ENCODE measurements around the gene SPATS1. TPM values are rescaled to one million over a fixed set of nuclear protein-coding genes. Genes with fewer than 3 reads are reported as not detected.
"Not testable (repeated sequence)": the region's sequence is repeated elsewhere in the genome, so short reads cannot be mapped to it uniquely, and the experiment has no call there.

SPATS1 gene
- total RNA-seq, 2 experiments from 2014 or later, result not detected

DNA sequence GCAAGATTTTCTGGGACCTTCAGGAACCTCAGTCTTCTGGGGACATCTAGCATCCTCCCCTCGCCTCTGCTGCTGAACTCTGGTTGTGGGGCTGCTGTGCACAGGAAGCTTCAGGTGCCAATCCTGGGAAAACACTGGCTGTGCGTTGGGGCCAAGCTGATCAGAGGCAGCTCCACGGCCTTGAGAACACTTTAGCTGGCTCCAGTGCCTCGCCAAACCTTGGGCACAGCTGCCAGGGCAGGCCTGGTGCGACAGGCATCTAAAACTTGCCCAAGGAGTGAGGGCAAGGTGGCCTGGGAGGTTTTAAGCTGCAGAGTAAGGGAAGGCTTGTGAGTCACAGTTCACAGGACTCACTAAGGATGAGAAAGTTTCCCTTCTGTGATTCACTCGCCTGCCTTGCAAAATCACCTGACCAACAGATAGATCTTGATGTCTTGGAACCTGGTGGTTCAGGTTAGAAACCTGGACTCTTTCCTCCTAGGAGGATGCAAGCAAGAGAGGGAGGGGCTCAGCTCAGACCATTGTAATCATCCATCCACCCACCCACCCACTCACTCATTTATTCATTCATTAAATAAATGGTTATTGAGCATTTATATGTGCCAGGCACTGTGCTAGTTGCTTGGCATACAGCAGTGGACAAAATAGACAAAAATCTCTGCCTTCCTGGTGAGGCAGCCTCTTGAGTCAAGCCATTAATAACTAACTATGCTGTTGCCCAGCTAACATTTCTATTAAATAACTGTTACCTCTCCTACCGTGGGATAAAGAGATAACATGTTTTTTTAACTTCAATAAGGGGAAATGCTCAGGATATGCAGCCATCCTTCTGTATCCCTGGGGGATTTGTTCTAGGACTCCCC, 2.5 kb upstream of the SPATS1 start:
- ATAC-seq (ENCODE audit: low read depth), result no peak
- POLR2A ChIA-PET, result no interaction called here

DNA sequence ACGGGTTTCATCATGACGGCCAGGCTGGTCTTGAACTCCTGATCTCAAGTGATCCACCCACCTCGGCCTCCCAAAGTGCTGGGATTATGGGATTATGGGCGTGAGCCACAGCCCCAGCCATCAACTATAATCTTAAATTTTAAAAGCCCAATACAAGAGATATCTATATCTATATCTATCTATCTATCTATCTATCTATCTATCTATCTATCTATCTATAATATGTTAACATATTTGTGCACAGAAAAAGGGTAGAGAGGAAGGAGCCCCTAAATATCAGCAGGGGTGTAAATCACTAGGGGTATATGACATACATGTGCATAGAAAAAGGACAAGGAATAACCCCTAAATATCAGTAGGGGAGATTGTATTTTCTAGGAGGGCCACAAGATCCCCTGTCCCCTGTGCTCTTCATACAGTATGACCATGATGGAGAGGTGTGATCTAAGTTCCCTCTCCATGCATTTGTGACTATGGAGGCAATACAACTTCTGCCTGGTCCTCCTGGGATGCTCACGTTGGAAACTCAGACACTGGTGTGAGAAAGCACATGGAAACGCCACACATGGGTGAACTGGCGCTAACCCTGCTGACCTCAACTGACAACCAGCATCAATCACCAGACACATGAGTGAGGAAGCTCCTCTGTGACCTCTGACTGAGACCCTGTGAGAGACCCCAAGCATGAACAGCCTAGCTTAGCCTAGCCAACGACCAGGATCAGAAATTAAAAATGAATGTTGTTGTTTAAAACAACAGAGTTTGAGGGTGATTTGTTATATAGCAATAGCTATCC, 1.2 kb upstream of the SPATS1 start:
- H3K4me3 Mint-ChIP-seq, result no peak overlapping the region
- H3K4me1 Mint-ChIP-seq, result peaks cover 4% of the 10 kb centered on the region
- H3K27me3 Mint-ChIP-seq, result peaks cover 49% of the 10 kb centered on the region
- H3K27ac Mint-ChIP-seq, result no peak overlapping the region
- ATAC-seq (ENCODE audit: low read depth) (no peak), DNase-seq (no peak)
- no peaks in the 10 kb centered on the region for H3K36me3 Mint-ChIP-seq
- POLR2A ChIA-PET, result no interaction called here
- no peaks in the 10 kb centered on the region for H3K9me3 Mint-ChIP-seq

More for the DNA sequence above, 2.5 kb upstream of the SPATS1 start:
- DNase-seq, result no peak
- Mint-ChIP-seq H3K27ac (no peak overlapping the region), H3K9me3 (no peaks in the 10 kb centered on the region), H3K4me3 (no peak overlapping the region), H3K4me1 (peaks cover 8% of the 10 kb centered on the region), H3K27me3 (peaks cover 46% of the 10 kb centered on the region), H3K36me3 (no peaks in the 10 kb centered on the region)

- H3K27me3 Mint-ChIP-seq, result peaks cover 56% of the 10 kb centered on the region
- H3K4me3 Mint-ChIP-seq, result no peak overlapping the region
- ATAC-seq (ENCODE audit: low read depth) (no peak), DNase-seq (no peak)
- POLR2A ChIA-PET, result no interaction called here
- H3K9me3 Mint-ChIP-seq, result no peaks in the 10 kb centered on the region
- H3K4me1 Mint-ChIP-seq, result peaks cover 1% of the 10 kb centered on the region
- no peaks in the 10 kb centered on the region for H3K36me3 Mint-ChIP-seq
- H3K27ac Mint-ChIP-seq, result no peak overlapping the region
Measured at GRCh38 chr6:44342052-44342451, 398 bp upstream of the SPATS1 start.

GRCh38 chr6:44346818-44347217, 4.4 kb downstream of the SPATS1 start:
- H3K27me3 Mint-ChIP-seq, result peaks cover 46% of the 10 kb centered on the region
- H3K4me3 Mint-ChIP-seq; H3K36me3 Mint-ChIP-seq; POLR2A ChIA-PET; DNase-seq; H3K27ac Mint-ChIP-seq; H3K4me1 Mint-ChIP-seq; H3K9me3 Mint-ChIP-seq; ATAC-seq (ENCODE audit: low read depth): not testable (repeated sequence)

DNA sequence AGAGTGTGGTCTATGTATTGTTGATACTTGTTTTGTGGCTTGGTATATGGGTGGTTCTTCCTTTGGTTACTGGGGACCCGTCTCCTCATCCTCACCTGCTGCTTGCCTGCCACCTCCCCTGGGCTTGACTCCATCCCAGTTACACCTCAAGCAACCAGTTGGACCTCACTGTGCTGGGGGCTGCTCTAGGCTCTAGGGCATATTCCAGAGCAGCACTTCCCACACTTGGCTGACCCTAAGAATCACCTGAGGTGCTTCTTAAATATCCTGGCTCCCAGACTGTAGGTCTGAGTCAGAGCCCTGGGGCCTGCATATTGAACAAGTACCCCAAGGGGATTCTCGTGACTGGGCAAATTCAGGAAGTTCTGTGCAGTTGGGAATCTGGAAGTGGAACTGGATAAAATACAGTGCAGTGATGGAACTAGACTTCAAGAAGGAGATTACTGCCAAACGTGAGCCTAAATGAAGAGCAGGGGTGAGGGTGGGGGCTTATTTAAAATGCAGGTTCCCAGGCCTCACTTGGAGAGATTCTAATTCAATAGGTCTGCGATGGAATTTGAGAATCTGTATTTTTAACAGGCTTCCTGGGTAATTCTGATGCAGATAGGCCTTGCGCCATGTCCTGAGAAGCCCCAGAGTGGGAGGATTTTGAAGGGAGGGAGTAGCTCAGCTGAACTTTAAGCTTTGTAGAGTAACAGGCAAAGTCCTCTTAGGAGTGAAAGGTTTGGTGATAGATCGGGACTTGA, 7.6 kb downstream of the SPATS1 start:
- no peak for ATAC-seq (ENCODE audit: low read depth)
- H3K4me3 Mint-ChIP-seq, result no peak overlapping the region
- H3K36me3 Mint-ChIP-seq, result no peaks in the 10 kb centered on the region
- no peak for DNase-seq
- H3K9me3 Mint-ChIP-seq, result no peaks in the 10 kb centered on the region
- peaks cover 15% of the 10 kb centered on the region for H3K27me3 Mint-ChIP-seq
- no peak overlapping the region for H3K27ac Mint-ChIP-seq
- H3K4me1 Mint-ChIP-seq, result no peaks in the 10 kb centered on the region
- POLR2A ChIA-PET, result no interaction called here

GRCh38 chr6:44350650-44350994, 8.2 kb downstream of the SPATS1 start:
- ATAC-seq (ENCODE audit: low read depth); POLR2A ChIA-PET; H3K4me3 Mint-ChIP-seq; DNase-seq; H3K27ac Mint-ChIP-seq; H3K9me3 Mint-ChIP-seq; H3K4me1 Mint-ChIP-seq; H3K36me3 Mint-ChIP-seq: not testable (repeated sequence)
- H3K27me3 Mint-ChIP-seq, result peaks cover 13% of the 10 kb centered on the region

DNA sequence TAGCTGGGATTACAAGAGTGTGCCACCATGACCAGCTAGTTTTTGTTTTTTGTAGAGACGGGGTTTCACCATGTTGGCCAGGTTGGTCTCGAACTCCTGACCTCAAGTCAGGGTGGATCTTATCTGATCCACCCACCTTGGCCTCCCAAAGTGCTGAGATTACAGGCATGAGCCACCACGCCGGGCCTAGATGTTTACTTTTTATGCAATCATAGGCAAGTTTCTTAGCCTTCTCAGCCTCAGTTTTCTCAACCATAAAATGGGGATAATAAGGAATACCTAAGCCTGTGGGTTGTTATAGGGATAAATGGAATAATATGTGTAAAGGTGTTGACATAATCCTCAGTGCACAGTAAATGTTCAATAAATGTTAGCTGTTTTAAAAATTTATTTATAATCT, 9.8 kb downstream of the SPATS1 start:
- no peak overlapping the region for H3K27ac Mint-ChIP-seq
- POLR2A ChIA-PET, result no interaction called here
- ATAC-seq (ENCODE audit: low read depth) (no peak), DNase-seq (no peak)
- H3K36me3 Mint-ChIP-seq, result no peaks in the 10 kb centered on the region
- no peaks in the 10 kb centered on the region for H3K9me3 Mint-ChIP-seq
- H3K27me3 Mint-ChIP-seq, result peaks cover 4% of the 10 kb centered on the region
- no peak overlapping the region for H3K4me3 Mint-ChIP-seq
- H3K4me1 Mint-ChIP-seq, result no peaks in the 10 kb centered on the region

DNA sequence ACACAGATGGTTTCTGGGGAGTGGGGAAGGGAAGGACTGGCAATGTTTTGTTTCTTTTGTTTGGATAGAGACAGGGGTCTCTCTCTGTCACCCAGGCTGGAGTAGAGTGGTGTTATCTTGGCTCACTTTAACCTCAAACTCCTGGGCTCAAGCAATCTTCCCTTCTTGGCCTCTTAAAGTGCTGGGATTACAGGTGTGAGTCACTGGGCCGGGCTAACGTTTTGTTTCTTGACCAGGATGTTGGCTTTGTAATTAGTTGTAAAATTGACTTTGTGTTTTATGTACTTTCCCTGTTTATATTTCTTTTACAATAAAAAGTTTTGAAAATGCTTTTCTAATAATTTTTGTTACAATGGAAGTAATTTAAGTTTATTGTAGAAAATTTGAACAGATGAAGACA, 10.9 kb downstream of the SPATS1 start:
- H3K27ac Mint-ChIP-seq, result no peak overlapping the region
- no peaks in the 10 kb centered on the region for H3K9me3 Mint-ChIP-seq
- DNase-seq (no peak), ATAC-seq (ENCODE audit: low read depth) (no peak)
- H3K4me3 Mint-ChIP-seq, result no peak overlapping the region
- no peaks in the 10 kb centered on the region for H3K36me3 Mint-ChIP-seq
- POLR2A ChIA-PET, result interaction anchor here (0.6 kb wide), 1 partner anchor 30 kb away, joined by 4 read pairs; no protein-coding TSS in a partner anchor
- peaks cover 4% of the 10 kb centered on the region for H3K27me3 Mint-ChIP-seq
- no peaks in the 10 kb centered on the region for H3K4me1 Mint-ChIP-seq

GRCh38 chr6:44355640-44356039, 13.2 kb downstream of the SPATS1 start:
- Mint-ChIP-seq H3K4me3 (no peak overlapping the region), H3K9me3 (no peaks in the 10 kb centered on the region), H3K36me3 (no peaks in the 10 kb centered on the region), H3K27ac (no peak overlapping the region), H3K4me1 (no peaks in the 10 kb centered on the region), H3K27me3 (peaks cover 4% of the 10 kb centered on the region)
- ATAC-seq (ENCODE audit: low read depth) (no peak), DNase-seq (no peak)
- POLR2A ChIA-PET, result no interaction called here

GRCh38 chr6:44356487-44356886, 14.0 kb downstream of the SPATS1 start:
- ATAC-seq (ENCODE audit: low read depth), result no peak
- Mint-ChIP-seq H3K27ac (no peak overlapping the region), H3K4me1 (no peaks in the 10 kb centered on the region), H3K36me3 (no peaks in the 10 kb centered on the region), H3K9me3 (no peaks in the 10 kb centered on the region), H3K4me3 (no peak overlapping the region), H3K27me3 (peaks cover 7% of the 10 kb centered on the region)
- POLR2A ChIA-PET, result no interaction called here
- no peak for DNase-seq

DNA sequence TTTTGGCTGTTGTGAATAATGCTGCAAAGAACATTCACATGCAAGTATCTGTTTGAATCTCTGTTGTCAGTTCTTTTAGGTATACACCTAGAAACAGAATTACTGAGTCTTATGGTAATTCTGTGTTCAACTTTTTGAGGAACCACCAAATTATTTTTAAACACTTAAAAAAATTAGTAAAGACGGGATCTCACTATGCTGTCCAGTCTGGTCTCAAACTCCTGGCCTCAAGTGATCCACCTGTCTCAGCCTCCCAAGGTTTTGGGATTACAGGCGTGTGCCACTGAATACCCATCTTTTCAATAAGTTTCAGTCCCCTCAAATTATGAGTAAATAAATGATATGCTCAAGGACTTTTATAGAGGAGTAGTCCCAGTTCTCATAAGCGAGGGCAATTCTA, 17.5 kb downstream of the SPATS1 start:
- ATAC-seq (ENCODE audit: low read depth) (no peak), DNase-seq (no peak)
- H3K4me3 Mint-ChIP-seq, result no peak overlapping the region
- H3K27me3 Mint-ChIP-seq, result peaks cover 12% of the 10 kb centered on the region
- no peaks in the 10 kb centered on the region for H3K36me3 Mint-ChIP-seq
- H3K9me3 Mint-ChIP-seq, result no peaks in the 10 kb centered on the region
- no peaks in the 10 kb centered on the region for H3K4me1 Mint-ChIP-seq
- H3K27ac Mint-ChIP-seq, result no peak overlapping the region
- POLR2A ChIA-PET, result no interaction called here

- Mint-ChIP-seq H3K36me3 (no peaks in the 10 kb centered on the region), H3K27me3 (peaks cover 7% of the 10 kb centered on the region), H3K27ac (no peak overlapping the region), H3K9me3 (no peaks in the 10 kb centered on the region), H3K4me3 (no peak overlapping the region), H3K4me1 (no peaks in the 10 kb centered on the region)
- ATAC-seq (ENCODE audit: low read depth), result no peak
- POLR2A ChIA-PET, result no interaction called here
- no peak for DNase-seq
Measured at GRCh38 chr6:44361947-44362346, 19.5 kb downstream of the SPATS1 start.

DNA sequence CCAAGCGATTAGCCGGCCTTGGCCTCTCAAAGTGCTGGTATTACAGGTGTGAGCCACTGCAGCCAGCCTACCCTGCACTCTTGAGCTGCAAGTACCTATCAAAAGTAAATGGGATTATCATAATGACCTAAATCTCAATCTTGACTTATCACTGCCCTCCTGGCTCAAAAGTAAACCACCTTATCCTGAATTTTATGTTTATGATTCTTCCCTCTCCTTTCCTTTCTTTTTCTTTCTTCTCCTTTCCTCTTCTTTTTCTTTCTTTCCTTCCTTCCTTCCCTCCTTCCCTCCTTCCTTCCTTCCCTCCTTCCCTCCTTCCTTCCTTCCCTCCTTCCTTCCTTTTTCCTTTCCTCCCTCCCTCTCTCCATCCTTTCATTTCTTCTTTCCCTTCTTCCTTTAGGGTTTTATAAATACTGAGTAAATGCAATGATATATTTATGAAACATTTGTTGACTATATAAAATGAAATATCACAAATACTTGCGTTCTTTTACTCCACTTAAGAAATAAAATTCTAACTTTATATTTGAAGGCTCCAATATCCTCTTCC, 21.0 kb downstream of the SPATS1 start:
- H3K27me3 Mint-ChIP-seq, result peaks cover 18% of the 10 kb centered on the region
- no peaks in the 10 kb centered on the region for H3K9me3 Mint-ChIP-seq
- H3K4me3 Mint-ChIP-seq, result no peak overlapping the region
- no peaks in the 10 kb centered on the region for H3K36me3 Mint-ChIP-seq
- no peak overlapping the region for H3K27ac Mint-ChIP-seq
- POLR2A ChIA-PET, result no interaction called here
- peaks cover 4% of the 10 kb centered on the region for H3K4me1 Mint-ChIP-seq
- no peak for DNase-seq
- ATAC-seq (ENCODE audit: low read depth), result no peak
